ENCODE results near the gene PHF1.

Gene PHF1

DNA sequence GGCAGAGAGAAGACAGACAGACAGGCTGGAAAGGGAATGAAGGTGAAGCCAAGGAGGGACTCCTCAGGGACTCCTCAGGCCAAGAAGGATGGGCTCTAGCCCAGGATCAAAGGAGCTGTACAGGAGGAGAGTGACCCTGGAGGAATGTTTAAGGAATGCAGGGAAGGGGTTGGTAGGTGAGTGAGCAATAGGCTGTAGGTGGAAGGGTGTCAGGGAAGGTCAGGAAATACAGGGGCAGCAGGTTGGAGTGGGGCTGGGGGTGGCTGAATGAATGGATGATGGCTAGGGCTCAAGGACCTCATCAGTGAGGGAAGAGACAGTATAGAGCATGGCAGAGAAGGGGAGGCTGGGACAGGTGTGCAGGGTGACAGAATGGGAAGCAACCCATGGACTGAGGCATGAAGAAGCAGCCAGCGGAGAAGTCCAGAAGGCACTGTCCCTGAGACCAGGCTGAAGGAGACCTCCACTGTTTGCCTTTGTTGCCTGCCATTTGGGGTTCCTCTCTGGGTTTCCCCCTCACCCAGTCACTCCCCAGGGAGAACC, 22.3 kb downstream of the PHF1 start:
- DNase-seq = no peak

- no peak for DNase-seq
Observed at GRCh38 chr6:33433544-33434191, 22.9 kb downstream of the PHF1 start.

DNA sequence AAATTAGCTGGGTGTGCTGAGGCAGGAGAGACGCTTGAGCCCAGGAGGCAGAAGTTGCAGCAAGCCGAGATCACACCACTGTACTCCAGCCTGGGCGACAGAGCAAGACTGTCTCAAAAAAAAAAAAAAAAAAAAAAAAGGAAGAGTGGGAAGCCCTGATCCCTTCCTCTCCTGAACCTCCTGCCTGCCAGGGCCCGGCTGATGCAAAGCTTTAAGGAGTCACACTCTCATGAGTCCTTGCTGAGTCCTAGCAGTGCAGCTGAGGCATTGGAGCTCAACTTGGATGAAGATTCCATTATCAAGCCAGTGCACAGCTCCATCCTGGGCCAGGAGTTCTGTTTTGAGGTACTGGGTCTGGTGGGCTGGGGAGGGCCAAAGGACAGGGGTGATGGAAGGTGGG, 24.1 kb downstream of the PHF1 start:
- no peak for DNase-seq

DNA sequence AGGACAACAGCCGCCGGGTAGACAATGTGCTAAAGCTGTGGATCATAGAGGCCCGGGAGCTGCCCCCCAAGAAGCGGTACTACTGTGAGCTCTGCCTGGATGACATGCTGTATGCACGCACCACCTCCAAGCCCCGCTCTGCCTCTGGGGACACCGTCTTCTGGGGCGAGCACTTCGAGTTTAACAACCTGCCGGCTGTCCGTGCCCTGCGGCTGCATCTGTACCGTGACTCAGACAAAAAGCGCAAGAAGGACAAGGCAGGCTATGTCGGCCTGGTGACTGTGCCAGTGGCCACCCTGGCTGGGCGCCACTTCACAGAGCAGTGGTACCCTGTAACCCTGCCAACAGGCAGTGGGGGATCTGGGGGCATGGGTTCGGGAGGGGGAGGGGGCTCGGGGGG, 26.9 kb downstream of the PHF1 start:
- no peak for DNase-seq

DNA sequence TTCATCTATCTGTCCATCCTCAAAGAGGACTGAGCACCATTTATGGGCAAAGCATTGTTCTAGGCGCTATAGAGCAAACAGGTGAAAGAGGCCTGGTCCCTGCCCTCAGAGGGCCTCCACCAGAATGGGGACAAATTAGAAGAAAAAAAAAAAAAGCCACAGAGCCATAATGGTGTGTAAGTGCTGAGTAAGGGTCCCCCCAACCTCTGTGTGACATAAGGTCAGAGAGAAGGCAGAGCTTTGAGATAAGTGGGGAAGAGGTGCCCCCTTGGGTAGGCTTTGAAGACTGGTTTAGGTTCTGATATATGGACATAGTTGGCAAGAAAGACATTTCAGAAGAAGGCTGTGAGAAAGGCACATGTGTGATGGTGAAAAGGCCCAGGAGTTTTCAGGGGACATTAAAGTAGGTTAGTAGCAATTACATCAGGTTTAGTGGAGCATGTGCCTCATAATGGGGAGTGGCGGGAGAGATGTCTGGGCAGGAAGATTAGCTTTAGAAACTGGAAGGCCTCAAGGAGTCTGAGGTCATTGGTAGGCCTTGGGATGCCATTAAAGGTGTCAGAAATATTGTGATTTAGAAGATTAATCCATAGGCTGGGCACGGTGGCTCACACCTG, 28.3 kb downstream of the PHF1 start:
- DNase-seq = no peak

DNA sequence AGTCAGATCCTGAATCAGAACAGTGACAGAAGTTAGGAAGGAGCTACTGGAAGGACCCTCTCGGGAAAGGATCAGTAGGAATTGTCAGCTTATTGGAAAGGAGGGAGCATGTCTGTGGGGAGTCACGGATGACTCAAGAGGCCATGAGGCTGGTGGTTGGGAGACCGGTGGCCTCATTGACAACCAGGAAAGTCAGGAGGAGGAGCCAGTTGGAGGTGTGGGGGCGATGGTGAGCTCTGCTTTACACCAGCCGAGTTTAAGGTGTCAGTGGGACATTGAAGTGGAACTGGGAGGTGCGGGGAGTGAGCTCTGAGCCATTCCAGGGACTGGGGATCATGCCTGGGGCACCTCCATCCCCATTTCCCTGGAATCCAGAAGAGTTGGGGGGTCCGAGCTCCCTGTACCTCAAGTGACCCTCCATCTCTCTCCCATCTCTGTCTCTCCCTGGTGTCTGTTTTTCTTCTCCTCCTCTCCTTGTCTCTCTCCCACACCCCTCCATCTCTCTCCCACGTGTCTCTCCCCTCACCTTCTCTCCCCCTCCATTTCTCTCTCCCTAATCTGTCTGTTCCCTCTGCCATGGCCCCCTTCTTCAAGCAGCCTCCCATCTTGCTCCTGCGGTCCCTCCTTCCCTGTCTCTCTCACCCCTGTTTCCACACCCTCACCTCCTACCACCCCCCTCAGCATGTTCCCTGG, 29.3 kb downstream of the PHF1 start:
- DNase-seq = no peak

- DNase-seq = no peak
Observed at GRCh38 chr6:33440649-33441309, 30.0 kb downstream of the PHF1 start.

DNA sequence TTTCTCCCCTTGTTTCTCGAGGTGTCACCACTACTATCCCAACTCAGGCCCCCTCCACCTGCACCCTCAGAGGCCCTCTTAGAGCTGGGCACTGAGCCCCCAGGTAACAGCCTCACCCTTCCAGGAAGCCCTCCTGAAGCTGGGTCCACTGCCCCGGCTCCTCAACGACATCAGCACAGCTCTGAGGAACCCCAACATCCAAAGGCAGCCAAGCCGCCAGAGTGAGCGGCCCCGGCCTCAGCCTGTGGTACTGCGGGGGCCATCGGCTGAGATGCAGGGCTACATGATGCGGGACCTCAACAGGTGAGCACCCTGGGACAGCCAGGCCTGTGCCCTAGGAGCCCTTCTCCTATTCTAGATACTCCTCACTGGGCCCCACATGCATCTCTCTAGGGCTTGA, 30.6 kb downstream of the PHF1 start:
- no peak for DNase-seq

DNA sequence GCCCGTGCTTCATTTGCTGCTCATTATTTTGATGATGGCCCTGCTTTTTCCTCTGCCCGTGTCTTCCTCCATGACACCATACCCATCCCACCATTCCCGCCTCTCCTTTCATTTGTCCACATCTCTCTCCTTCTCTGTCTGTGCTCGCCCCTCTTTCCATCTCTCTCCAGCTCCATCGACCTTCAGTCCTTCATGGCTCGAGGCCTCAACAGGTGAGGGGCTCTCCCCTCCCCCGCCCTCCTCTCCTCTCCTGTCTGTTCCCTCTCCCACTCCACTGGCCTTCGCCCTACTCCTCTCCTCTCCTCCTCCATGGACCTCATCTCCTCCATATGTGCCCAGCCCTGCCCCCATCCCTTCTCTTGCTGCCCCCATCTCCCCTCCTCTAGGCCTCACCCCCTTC, 31.5 kb downstream of the PHF1 start:
- DNase-seq = no peak

GRCh38 chr6:33443025-33443424, 32.2 kb downstream of the PHF1 start:
- DNase-seq = no peak

- no peak for DNase-seq
Observed at GRCh38 chr6:33443619-33444504, 33.0 kb downstream of the PHF1 start.

- DNase-seq = no peak
Observed at GRCh38 chr6:33445119-33445603, 34.3 kb downstream of the PHF1 start.

GRCh38 chr6:33446356-33446755, 35.5 kb downstream of the PHF1 start:
- no peak for DNase-seq

GRCh38 chr6:33450434-33450833, 39.6 kb downstream of the PHF1 start:
- DNase-seq = no peak

- DNase-seq = no peak
Observed at GRCh38 chr6:33451606-33452005, 40.8 kb downstream of the PHF1 start.

- DNase-seq = no peak
Observed at GRCh38 chr6:33452496-33452895, 41.7 kb downstream of the PHF1 start.

DNA sequence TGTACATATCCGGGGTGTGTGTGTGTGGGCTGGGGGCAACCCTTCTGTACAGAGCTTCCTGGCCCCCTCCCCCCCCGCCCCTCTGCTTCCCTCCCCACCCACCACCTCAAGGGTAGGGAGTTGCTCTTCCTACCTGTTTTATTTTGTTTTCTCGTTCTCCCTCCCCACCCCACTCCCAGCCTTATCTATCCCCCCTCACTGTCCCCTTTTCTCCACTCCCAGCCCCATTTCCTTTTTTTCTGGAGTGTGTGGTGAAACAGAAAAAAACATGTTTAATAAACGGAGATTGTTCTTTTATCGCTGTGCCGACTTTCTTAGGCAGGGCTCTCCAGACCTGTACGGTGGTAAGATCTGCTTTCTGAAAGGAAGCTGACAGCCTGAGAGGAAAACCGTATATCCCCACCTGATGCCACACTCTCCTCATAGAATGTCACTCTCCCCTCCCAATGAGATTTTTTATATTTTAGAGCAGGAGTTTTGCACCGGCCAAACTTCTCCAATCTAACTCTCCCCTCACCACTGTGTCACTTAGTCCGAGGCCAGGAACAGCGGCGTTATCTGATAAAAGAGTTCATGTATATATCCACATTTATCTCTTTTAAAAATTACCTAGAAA, 42.7 kb downstream of the PHF1 start:
- no peak for DNase-seq

DNA sequence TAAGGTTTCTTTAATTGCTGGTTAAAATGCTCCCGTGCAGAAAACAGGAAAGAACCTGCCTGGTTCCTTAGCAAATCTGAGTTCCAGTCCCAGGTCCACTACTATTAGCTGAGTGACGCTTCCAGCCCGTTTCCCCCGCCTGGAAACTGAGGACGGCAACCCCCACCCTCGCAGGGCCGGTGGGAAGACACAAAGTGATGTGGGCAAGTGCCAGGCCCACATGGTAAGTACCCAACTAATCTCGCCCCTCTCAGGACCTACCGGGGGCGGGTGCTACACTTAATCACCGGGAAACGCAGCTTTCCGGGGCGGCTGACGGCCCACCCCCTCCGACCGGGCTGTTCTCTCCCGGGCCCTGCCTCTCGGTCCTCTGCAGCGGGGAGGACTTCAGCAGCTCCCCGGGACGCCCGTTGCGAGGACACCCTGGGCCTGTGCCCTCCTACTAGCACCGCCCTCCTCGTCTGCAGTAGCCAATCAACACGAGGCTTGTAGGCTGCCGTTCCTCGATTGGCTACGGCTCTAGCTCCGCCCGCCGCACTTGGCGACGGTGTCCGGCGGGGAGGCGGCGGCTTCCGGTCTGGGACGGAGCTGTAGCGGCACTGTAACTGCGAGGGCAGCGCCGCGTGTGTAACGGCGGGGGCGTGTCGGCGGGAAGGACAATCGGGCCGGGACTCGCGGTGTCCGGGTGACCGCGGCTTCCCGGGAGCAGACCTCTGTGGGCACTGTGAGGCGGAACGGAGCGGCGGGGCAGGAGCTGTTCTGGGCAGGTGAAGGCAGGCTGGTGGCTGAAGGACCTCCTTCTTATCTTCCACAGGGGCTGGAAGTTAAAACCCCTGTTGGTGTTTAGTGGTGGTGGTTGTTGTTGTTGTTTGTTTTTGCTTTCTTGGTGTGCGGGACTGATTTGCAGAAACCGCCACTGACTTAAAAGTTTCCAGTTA, 43.5 kb downstream of the PHF1 start, which contains the start of gene ZBTB9:
ZBTB9 (plus strand) TSS at position 568 of the 938 bp plus-strand sequence. CDS start 525 bp downstream, outside the sequence.
- peak; percentile 93 for DNase-seq

DNA sequence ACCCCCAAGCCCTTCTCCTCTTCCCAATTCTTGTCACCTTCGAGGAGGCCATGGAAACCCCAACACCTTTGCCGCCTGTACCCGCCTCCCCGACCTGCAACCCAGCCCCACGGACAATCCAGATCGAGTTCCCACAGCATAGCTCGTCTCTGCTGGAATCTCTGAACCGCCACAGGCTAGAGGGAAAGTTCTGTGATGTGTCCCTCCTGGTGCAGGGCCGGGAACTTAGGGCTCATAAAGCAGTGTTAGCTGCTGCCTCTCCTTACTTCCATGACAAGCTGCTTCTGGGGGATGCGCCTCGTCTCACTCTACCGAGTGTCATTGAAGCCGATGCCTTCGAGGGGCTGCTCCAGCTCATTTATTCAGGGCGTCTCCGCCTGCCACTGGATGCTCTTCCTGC, 44.2 kb downstream of the PHF1 start:
- no peak for DNase-seq

GRCh38 chr6:33456156-33456555, 45.3 kb downstream of the PHF1 start:
- no peak for DNase-seq

DNA sequence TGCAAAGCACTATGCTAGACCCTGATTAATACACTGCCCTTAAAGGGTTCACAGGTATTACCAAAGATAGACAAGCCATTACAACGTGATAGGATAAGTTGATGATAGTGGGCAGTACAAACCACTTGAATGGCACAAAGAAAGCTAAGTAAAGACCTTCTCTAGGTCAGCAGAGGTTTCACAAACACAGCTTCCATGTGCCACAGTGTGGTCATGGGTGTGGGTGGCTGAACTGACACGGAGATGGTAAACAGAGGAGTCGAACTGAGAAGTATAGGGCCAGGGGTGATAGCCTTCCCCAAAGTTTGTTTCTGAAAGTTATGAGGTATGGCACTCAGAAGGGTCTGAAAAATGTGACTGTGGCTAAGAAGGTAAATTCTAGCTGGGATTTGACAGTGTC, 47.9 kb downstream of the PHF1 start:
- DNase-seq = no peak
